Left lung (tissue), 10 donors: ENCODE data around the gene PI4KA. TPM values are rescaled to one million over a fixed set of nuclear protein-coding genes. Genes with fewer than 3 reads are reported as not detected.

ENCODE experiments used
- ATAC-seq: fragments of 200-7000 bp; cut with Tn5 transposase; one replicate; pipeline ENCODE4 v1.9.1; 2020; ENCODE audit warnings: moderate library complexity
- DNase-seq, 4 donors: peaks; one replicate each; pipeline ENCODE4 v3.0.0-alpha.2; 2013 to 2020
- H3K27ac ChIP-seq, 2 donors: fragments of 200-600 bp; sonication (generic) in 1 of 2; one replicate each; pipeline versions ENCODE4 v1.5.0 to v1.8.0; 2020 to 2021
- H3K27me3 ChIP-seq, 2 donors: fragments of 200-600 bp; sonication (generic) in 1 of 2; one replicate each; pipeline versions ENCODE4 v1.5.0 to v1.8.0; 2020 to 2021
- H3K36me3 ChIP-seq, 2 donors: fragments of 200-600 bp; sonication (generic) in 1 of 2; one replicate each; pipeline versions ENCODE4 v1.5.0 to v1.8.0; 2020 to 2021
- H3K4me1 ChIP-seq, 2 donors: fragments of 200-600 bp; one replicate each; pipeline ENCODE4 v1.8.0; 2021
- H3K4me3 ChIP-seq, 2 donors: fragments of 200-600 bp; sonication (generic) in 1 of 2; one replicate each; pipeline versions ENCODE4 v1.5.0 to v1.8.0; 2020 to 2021; ENCODE audit warnings: mild to moderate bottlenecking in 1 of 2
- H3K9me3 ChIP-seq, 2 donors: fragments of 200-600 bp; sonication (generic) in 1 of 2; one replicate each; pipeline versions ENCODE4 v1.5.0 to v1.8.0; 2020 to 2021
- CTCF ChIP-seq, 2 donors: fragments of 200-600 bp; sonication (generic) in 1 of 2; IDR thresholded peaks; one replicate each; pipeline versions ENCODE4 v1.5.0 to v1.8.0; 2021; ENCODE audit warnings: antibody characterized with exemption in 2 of 2
- intact Hi-C, 2 donors: fragments of 100-400 bp; cut with DNase I; formaldehyde crosslinking; loops; one replicate each; pipeline versions ENCODE4 v1.11.2 to v1.14.2; 2022
- polyA plus RNA-seq, 6 donors: library from polyadenylated mRNA; unstranded; fragments of 120-200 nt; gene quantifications; one replicate each; pipeline ENCODE4 v1.2.1, GENCODE V29; 2013; ENCODE audit not compliant: insufficient read length in 6 of 6
- total RNA-seq, 2 donors: library from RNA; stranded (reverse); fragmentation: NEBNext Ultra II Directional; extraction: Animal tissue kit (Norgen Biotek cat#: 25700); gene quantifications; one replicate each; pipeline ENCODE4 v1.2.1, GENCODE V29; 2021
- donor health status: DM: no; HTN: yes; CAD: no.
- donor health status: DM: no; HTN: no; CAD: no.

PI4KA gene
- total and polyA plus RNA-seq, 8 donors = 60.5 to 108 (median 70.0) TPM

- intact Hi-C loops = no loop called here
- ATAC-seq (peak; percentile 16), DNase-seq (no peak)
- Histone ChIP-seq H3K9me3 (no peaks in the 10 kb centered on the region), H3K4me3 (no peak overlapping the region), H3K27ac (no peak overlapping the region), H3K36me3 (peaks cover 0 to 100% of the 10 kb centered on the region in 2 donors), H3K27me3 (no peaks in the 10 kb centered on the region), H3K4me1 (no peaks in the 10 kb centered on the region)
- no peak for TF ChIP-seq CTCF (IDR thresholded peaks at IDR 0.05)
Observed at GRCh38 chr22:20807315-20807752, 51.3 kb downstream of the PI4KA start.

GRCh38 chr22:20805972-20806471 is 52.6 kb downstream of the PI4KA start:
- Histone ChIP-seq H3K9me3 (no peaks in the 10 kb centered on the region), H3K36me3 (peaks cover 0 to 100% of the 10 kb centered on the region in 2 donors), H3K4me3 (no peak overlapping the region), H3K27ac (no peak overlapping the region), H3K27me3 (no peaks in the 10 kb centered on the region), H3K4me1 (no peaks in the 10 kb centered on the region)
- no peak for DNase-seq
- TF ChIP-seq CTCF (IDR thresholded peaks at IDR 0.05) = no peak
- intact Hi-C loops = no loop called here
- ATAC-seq = no peak

- Histone ChIP-seq H3K9me3 (no peaks in the 10 kb centered on the region), H3K4me3 (no peak overlapping the region), H3K4me1 (no peaks in the 10 kb centered on the region), H3K27me3 (no peaks in the 10 kb centered on the region), H3K36me3 (peaks cover 0 to 100% of the 10 kb centered on the region in 2 donors), H3K27ac (no peak overlapping the region)
- ATAC-seq = no peak
- TF ChIP-seq CTCF (IDR thresholded peaks at IDR 0.05) = no peak
- intact Hi-C loops = no loop called here
- no peak for DNase-seq
Observed at GRCh38 chr22:20804650-20805049, 54.0 kb downstream of the PI4KA start.

- no peak overlapping the region for H3K27ac ChIP-seq
- DNase-seq (peak in 2 of 4 donors; percentile 22 to 49), ATAC-seq (peak; percentile 66)
- H3K36me3 ChIP-seq = peaks cover 0 to 100% of the 10 kb centered on the region in 2 donors
- no peaks in the 10 kb centered on the region for H3K4me1 ChIP-seq
- no peak overlapping the region for H3K4me3 ChIP-seq
- peak; percentile 13 to 17 for TF ChIP-seq CTCF (IDR thresholded peaks at IDR 0.05)
- H3K9me3 ChIP-seq = no peaks in the 10 kb centered on the region
- intact Hi-C loops = no loop called here
- no peaks in the 10 kb centered on the region for H3K27me3 ChIP-seq
Observed at GRCh38 chr22:20803696-20804324, 54.8 kb downstream of the PI4KA start.

GRCh38 chr22:20802922-20803553 is 55.6 kb downstream of the PI4KA start:
- Histone ChIP-seq H3K9me3 (no peaks in the 10 kb centered on the region), H3K27ac (no peak overlapping the region), H3K27me3 (no peaks in the 10 kb centered on the region), H3K4me3 (no peak overlapping the region), H3K4me1 (no peaks in the 10 kb centered on the region), H3K36me3 (peaks cover 0 to 100% of the 10 kb centered on the region in 2 donors)
- intact Hi-C loops = no loop called here
- no peak for DNase-seq
- no peak for ATAC-seq
- TF ChIP-seq CTCF (IDR thresholded peaks at IDR 0.05) = no peak
